HCT116 (cell line): Measurements from ENCODE around the gene PIK3R2.

ENCODE experiments used
- POLR2A ChIP-seq: IDR thresholded peaks from 2 replicates; pipeline ENCODE4 v1.7.0; 2011; ENCODE audit warnings: borderline replicate concordance; ENCODE audit not compliant: insufficient read depth, insufficient read length; ENCODE audit errors: extremely low read depth
- POLR2AphosphoS5 ChIP-seq: IDR thresholded peaks from 2 replicates; pipeline ENCODE4 v1.6.1; 2011; ENCODE audit warnings: mild to moderate bottlenecking, low read depth, low read length, moderate library complexity
- TF ChIP-seq, protein P1 (sequence below), 3 experiments: fragments of 200-600 bp in 1 of 3; sonication (generic) in 1 of 3; IDR thresholded peaks in 2 of 3; conservative IDR thresholded peaks in 1 of 3; 2 replicates each; pipeline ENCODE4 v1.5.1; 2012 to 2017; ENCODE audit warnings: low read depth in 2 of 3, low read length in 2 of 3, antibody characterized with exemption in 1 of 3, borderline replicate concordance in 1 of 3, control low read depth in 1 of 3, mild to moderate bottlenecking in 1 of 3, mixed read lengths in 1 of 3, mixed run types in 1 of 3, moderate library complexity in 1 of 3; ENCODE audit not compliant: insufficient read depth in 1 of 3

- TF ChIP-seq POLR2A: no peak
- TF ChIP-seq, protein P1, sequence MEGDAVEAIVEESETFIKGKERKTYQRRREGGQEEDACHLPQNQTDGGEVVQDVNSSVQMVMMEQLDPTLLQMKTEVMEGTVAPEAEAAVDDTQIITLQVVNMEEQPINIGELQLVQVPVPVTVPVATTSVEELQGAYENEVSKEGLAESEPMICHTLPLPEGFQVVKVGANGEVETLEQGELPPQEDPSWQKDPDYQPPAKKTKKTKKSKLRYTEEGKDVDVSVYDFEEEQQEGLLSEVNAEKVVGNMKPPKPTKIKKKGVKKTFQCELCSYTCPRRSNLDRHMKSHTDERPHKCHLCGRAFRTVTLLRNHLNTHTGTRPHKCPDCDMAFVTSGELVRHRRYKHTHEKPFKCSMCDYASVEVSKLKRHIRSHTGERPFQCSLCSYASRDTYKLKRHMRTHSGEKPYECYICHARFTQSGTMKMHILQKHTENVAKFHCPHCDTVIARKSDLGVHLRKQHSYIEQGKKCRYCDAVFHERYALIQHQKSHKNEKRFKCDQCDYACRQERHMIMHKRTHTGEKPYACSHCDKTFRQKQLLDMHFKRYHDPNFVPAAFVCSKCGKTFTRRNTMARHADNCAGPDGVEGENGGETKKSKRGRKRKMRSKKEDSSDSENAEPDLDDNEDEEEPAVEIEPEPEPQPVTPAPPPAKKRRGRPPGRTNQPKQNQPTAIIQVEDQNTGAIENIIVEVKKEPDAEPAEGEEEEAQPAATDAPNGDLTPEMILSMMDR (IDR thresholded peaks at IDR 0.05 in 2 of 3, conservative IDR thresholded peaks at IDR 0.05 in 1 of 3; ENCODE audit: borderline replicate concordance in 1 of 3, insufficient read depth in 1 of 3, low read depth in 2 of 3, low read length in 2 of 3): peak; percentile 58 to 82 (median 75)
- no peak for TF ChIP-seq POLR2AphosphoS5
Observed at GRCh38 chr19:18167975-18168645, 15.1 kb downstream of the PIK3R2 start.
